Smooth muscle cell of trachea (primary cell): Measurements from ENCODE around the gene MALRD1. TPM values are rescaled to one million over a fixed set of nuclear protein-coding genes. Genes with fewer than 3 reads are reported as not detected.

Experiments
- total RNA-seq: library from RNA; depleted of rRNA; stranded (reverse); fragments of >200 nt; gene quantifications from 2 replicates; pipeline ENCODE4 v1.2.1, GENCODE V29; 2014

The MALRD1 gene
- total RNA-seq = 1.0 and 3.1 TPM in 2 replicates

GRCh38 chr10:19048489-19048888, at the start of gene MALRD1:
Gene MALRD1, plus strand, starts transcription at chr10:19048801. Its CDS starts 138 bp downstream, at chr10:19048939.

